Vagina (tissue), 2 donors: ENCODE results near the gene AGK. TPM values are rescaled to one million over a fixed set of nuclear protein-coding genes. Genes with fewer than 3 reads are reported as not detected.

Experiments used
- DNase-seq, 2 donors: peaks; one replicate each; pipeline ENCODE4 v3.0.0-alpha.2; 2017; ENCODE audit errors: extremely low spot score in 2 of 2
- H3K27ac ChIP-seq: fragments of 200-600 bp; sonication (generic); one replicate; pipeline ENCODE4 v1.5.1; 2019
- H3K27me3 ChIP-seq: fragments of 200-600 bp; sonication (generic); one replicate; pipeline ENCODE4 v1.5.1; 2019
- H3K36me3 ChIP-seq, 2 donors: fragments of 200-600 bp; sonication (generic); one replicate each; pipeline ENCODE4 v1.5.1; 2017 to 2019
- H3K4me1 ChIP-seq: fragments of 200-600 bp; sonication (generic); one replicate; pipeline ENCODE4 v1.5.1; 2019
- H3K4me3 ChIP-seq, 2 donors: fragments of 200-600 bp; sonication (generic); 1 replicate in 1 of 2; 2 replicates in 1 of 2; pipeline ENCODE4 v1.5.1; 2016 to 2019
- H3K9me3 ChIP-seq: fragments of 200-600 bp; sonication (generic); one replicate; pipeline ENCODE4 v1.5.1; 2019
- POLR2A ChIP-seq, 2 donors: fragments of 450-650 bp; IDR thresholded peaks; one replicate each; pipeline ENCODE4 v1.6.1; 2017; ENCODE audit warnings: antibody characterized with exemption in 2 of 2, mild to moderate bottlenecking in 2 of 2, moderate library complexity in 2 of 2
- POLR2AphosphoS5 ChIP-seq, 2 donors: sonication (generic); formaldehyde crosslinking; IDR thresholded peaks; one replicate each; pipeline ENCODE4 v1.9.0; 2017; ENCODE audit warnings: antibody characterized with exemption in 2 of 2, mild to moderate bottlenecking in 2 of 2, low read depth in 1 of 2; ENCODE audit not compliant: insufficient read depth in 1 of 2
- intact Hi-C: fragments of 100-400 bp; cut with DNase I; formaldehyde crosslinking; loops from one replicate; pipeline ENCODE4 v1.15.1; 2023
- total RNA-seq: library from RNA; depleted of rRNA; stranded (reverse); fragments of >200 nt; gene quantifications from one replicate; pipeline ENCODE4 v1.2.3, GENCODE V29; 2016
- TF ChIP-seq, protein P1 (sequence below), 3 experiments: fragments of 450-650 bp in 2 of 3; fragments of 200-600 bp in 1 of 3; sonication (generic) in 1 of 3; IDR thresholded peaks; one replicate each; pipeline ENCODE4 v1.5.1; 2017 to 2019; ENCODE audit warnings: antibody characterized with exemption in 3 of 3, mild to moderate bottlenecking in 2 of 3, moderate library complexity in 2 of 3

Gene AGK
- total RNA-seq, 1 donor from 2014 or later: 21.1 TPM

DNA sequence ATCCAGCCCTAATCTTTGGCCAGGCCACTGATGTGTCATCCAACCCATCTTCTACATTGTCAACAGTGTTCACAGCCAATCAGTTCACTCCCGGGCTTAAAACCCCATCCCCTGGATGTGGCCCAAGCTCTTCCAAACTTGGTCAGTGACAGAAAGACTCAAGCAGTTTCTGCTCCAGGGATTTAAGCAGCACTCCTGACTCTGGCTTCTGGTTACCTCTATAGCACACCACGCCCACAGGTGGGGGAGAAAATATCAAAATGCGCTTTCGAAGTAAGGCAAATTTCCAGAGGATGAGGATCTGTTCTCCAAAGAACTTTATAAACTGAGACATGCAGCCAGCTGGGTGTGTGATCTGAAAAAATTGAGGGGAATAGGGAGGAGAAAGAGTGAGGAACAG lies 114.9 kb downstream of the AGK start:
- no peaks in the 10 kb centered on the region for H3K9me3 ChIP-seq
- peaks cover 0 to 48% of the 10 kb centered on the region in 2 donors for H3K36me3 ChIP-seq
- no peak for TF ChIP-seq POLR2A (IDR thresholded peaks at IDR 0.05)
- TF ChIP-seq, protein P1, sequence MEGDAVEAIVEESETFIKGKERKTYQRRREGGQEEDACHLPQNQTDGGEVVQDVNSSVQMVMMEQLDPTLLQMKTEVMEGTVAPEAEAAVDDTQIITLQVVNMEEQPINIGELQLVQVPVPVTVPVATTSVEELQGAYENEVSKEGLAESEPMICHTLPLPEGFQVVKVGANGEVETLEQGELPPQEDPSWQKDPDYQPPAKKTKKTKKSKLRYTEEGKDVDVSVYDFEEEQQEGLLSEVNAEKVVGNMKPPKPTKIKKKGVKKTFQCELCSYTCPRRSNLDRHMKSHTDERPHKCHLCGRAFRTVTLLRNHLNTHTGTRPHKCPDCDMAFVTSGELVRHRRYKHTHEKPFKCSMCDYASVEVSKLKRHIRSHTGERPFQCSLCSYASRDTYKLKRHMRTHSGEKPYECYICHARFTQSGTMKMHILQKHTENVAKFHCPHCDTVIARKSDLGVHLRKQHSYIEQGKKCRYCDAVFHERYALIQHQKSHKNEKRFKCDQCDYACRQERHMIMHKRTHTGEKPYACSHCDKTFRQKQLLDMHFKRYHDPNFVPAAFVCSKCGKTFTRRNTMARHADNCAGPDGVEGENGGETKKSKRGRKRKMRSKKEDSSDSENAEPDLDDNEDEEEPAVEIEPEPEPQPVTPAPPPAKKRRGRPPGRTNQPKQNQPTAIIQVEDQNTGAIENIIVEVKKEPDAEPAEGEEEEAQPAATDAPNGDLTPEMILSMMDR (IDR thresholded peaks at IDR 0.05): no peak
- TF ChIP-seq POLR2AphosphoS5 (IDR thresholded peaks at IDR 0.05; ENCODE audit: insufficient read depth in 1 of 2, low read depth in 1 of 2): no peak
- H3K27ac ChIP-seq: no peak overlapping the region
- no peak for DNase-seq
- no peak overlapping the region for H3K4me3 ChIP-seq
- peaks cover 13% of the 10 kb centered on the region for H3K4me1 ChIP-seq
- intact Hi-C loops: no loop called here
- H3K27me3 ChIP-seq: no peaks in the 10 kb centered on the region

DNA sequence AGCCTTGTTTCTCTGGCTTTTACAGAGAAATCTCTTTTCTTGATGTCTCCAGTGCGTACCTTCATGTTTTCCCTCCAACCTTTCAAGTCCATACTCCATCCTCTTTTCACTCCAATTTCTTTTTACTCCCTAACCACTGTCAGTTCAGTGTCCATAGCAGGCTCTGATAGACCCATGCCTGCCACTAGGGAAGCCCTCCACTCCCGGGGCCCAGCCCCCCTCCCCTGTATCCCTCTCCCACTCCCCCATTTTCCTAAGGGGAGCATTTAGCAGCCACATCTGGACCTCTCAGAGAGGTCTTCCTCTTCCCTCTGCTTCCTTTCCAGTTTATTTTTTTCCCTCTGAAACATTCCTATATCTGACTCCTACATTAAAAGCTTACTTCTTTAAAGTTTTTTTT lies 117.6 kb downstream of the AGK start:
- intact Hi-C loops: no loop called here
- Histone ChIP-seq H3K36me3 (peaks cover 0 to 46% of the 10 kb centered on the region in 2 donors), H3K4me1 (peaks cover 3% of the 10 kb centered on the region), H3K27me3 (no peaks in the 10 kb centered on the region), H3K4me3 (no peak overlapping the region), H3K27ac (no peak overlapping the region), H3K9me3 (no peaks in the 10 kb centered on the region)
- TF ChIP-seq POLR2A (IDR thresholded peaks at IDR 0.05) (no peak), POLR2AphosphoS5 (IDR thresholded peaks at IDR 0.05; ENCODE audit: insufficient read depth in 1 of 2, low read depth in 1 of 2) (no peak)
- TF ChIP-seq, protein P1 (IDR thresholded peaks at IDR 0.05): no peak
- DNase-seq: no peak

DNA sequence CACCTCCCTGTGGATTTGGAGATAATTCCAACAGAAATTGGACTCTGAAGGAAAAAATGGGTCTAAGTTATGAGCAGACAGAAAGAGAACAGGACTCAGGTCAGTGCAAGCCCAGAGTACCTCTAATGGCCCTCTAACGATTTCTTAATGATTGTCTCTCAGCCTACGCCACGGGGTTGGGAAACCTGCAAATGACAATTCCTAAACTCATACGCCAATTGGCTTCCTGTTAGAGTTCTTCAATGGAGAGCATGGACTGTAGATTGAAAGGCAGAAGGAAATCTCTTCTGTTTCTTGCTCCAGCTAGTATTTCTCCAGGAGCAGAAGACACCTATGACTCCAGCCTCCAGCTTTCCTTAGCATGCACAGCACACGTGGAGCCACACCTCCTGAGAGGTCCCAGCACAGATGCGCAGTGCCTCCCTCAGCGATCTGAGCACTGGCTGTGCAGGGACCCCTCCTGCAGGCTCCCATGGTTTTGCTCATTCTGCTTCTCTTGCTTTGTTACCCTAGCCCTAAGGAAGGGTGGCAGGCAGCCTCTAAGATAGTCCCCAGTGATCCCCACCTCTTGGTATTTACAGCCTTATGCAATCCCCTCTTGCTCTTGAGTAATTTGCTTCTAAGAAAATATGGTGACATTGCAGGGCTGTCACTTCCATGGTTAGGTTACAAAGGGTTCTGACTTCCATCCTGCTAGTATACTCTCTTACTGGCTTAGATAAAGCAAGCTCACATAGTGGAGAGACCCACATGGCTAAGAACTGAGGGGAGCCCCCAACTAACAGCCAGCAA lies 120.7 kb downstream of the AGK start:
- Histone ChIP-seq H3K4me1 (no peaks in the 10 kb centered on the region), H3K27me3 (no peaks in the 10 kb centered on the region), H3K36me3 (peaks cover 0 to 31% of the 10 kb centered on the region in 2 donors), H3K4me3 (no peak overlapping the region), H3K9me3 (no peaks in the 10 kb centered on the region), H3K27ac (no peak overlapping the region)
- DNase-seq: no peak
- intact Hi-C loops: no loop called here
- no peak for TF ChIP-seq POLR2AphosphoS5 (IDR thresholded peaks at IDR 0.05; ENCODE audit: insufficient read depth in 1 of 2, low read depth in 1 of 2)
- TF ChIP-seq POLR2A (IDR thresholded peaks at IDR 0.05): no peak
- TF ChIP-seq, protein P1 (IDR thresholded peaks at IDR 0.05): no peak

DNA sequence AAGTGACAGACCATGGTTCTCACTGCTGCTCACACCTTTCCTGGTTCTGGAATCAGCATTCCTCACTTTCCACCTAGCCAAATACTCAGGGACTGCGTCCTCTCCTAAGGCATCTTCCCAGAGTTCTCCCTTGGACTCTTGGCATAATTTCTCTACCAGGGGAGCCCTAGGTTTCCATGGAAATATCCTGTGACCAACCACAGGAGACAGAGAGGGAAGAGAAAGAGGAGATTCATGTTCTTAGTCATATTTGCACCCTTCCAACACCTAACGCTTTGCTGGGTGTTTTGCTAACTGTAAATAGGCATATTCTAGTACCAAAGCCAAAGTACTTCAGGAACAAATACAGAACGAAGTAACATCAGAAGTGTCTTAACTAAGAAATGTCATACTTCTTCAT lies 122.1 kb downstream of the AGK start:
- intact Hi-C loops: no loop called here
- no peak for DNase-seq
- Histone ChIP-seq H3K4me1 (no peaks in the 10 kb centered on the region), H3K4me3 (no peak overlapping the region), H3K27ac (peak overlapping the region; percentile 20), H3K36me3 (peaks cover 0 to 30% of the 10 kb centered on the region in 2 donors), H3K9me3 (no peaks in the 10 kb centered on the region), H3K27me3 (no peaks in the 10 kb centered on the region)
- TF ChIP-seq POLR2AphosphoS5 (IDR thresholded peaks at IDR 0.05; ENCODE audit: insufficient read depth in 1 of 2, low read depth in 1 of 2) (no peak), POLR2A (IDR thresholded peaks at IDR 0.05) (no peak)
- TF ChIP-seq, protein P1 (IDR thresholded peaks at IDR 0.05): no peak

DNA sequence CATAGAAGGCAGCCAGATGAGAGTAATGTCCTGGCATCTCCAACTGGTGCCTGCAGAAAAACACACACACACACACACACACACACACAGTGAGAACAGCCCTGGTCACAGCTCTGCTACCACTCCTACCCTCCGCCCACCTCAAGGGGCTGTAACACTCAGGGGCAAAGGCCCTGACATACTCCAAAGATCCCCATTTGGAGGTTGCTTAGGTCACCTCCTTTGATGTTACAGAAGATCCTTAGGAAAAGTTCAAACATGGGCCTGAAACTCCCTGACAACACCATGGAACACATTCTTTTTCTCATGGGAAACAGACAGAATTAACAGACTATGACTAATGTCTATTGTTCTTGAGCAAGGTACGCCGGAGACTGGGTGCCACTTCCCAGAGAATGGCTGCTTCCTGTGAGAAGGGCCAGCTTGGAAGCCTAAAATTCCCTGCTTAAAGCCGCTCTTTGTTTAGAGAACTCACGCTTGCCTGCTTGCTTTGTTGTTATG lies 123.0 kb downstream of the AGK start:
- intact Hi-C loops: no loop called here
- no peaks in the 10 kb centered on the region for H3K27me3 ChIP-seq
- peaks cover 0 to 23% of the 10 kb centered on the region in 2 donors for H3K36me3 ChIP-seq
- H3K4me3 ChIP-seq: no peak overlapping the region
- H3K9me3 ChIP-seq: no peaks in the 10 kb centered on the region
- DNase-seq: no peak
- peak in 1 of 2 donors; percentile 34 for TF ChIP-seq POLR2AphosphoS5 (IDR thresholded peaks at IDR 0.05; ENCODE audit: insufficient read depth in 1 of 2, low read depth in 1 of 2)
- TF ChIP-seq, protein P1 (IDR thresholded peaks at IDR 0.05): no peak
- no peaks in the 10 kb centered on the region for H3K4me1 ChIP-seq
- H3K27ac ChIP-seq: peak overlapping the region; percentile 20
